Cerebellar nuclear complex (tissue), 1 donor: ENCODE data around the gene PADI6.
"Not testable (repeated sequence)": the region's sequence is repeated elsewhere in the genome, so short reads cannot be mapped to it uniquely, and the experiment has no call there.

Experiments
- DNase-seq, 2 experiments: peaks; one replicate each; lab custom pipeline; 2025; lab: John Stamatoyannopoulos, UW

PADI6 gene

DNA sequence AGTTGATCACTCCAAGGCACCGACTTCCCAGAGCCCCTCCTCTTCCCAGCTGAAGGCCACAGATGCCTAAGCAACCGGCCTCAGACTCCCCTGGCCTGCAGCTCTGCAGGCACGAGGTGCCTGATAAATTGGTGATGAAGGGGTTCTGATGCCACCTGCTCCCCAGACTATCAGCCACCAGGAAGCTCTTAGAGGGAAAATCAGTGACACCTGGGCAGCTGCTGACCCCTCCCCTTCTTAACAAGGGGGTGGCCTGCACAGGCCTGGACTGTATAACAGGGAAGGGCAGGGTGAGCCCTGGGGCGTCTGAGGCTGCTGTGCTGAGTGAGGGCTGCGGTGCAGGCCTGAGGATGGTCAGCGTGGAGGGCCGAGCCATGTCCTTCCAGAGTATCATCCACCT is at the start of gene PADI6:
PADI6 (plus strand) TSS at position 301 of the 400 bp plus-strand sequence; CDS start at position 351, 50 bp downstream.
- DNase-seq: no peak

DNA sequence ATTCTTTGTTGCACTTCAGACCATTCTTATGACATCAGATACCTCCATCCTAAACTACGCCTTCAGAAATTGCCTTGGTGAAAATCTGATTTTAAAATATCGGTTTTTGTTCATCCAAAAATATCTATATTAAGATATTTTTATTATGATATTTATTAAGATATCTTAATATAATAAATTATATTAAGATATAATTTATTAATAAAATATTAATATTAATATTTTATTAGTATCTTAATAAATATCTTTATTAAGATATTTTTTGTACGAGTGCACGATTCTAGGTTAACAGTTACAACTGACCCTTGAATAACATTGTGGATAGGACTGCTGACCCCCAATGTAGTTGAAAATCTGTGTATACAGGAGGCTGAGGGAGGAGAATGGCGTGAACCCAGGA is 43.1 kb upstream of the PADI6 start:
- DNase-seq: no peak

- no peak for DNase-seq
Measured at GRCh38 chr1:17329610-17330009, 42.4 kb upstream of the PADI6 start.

DNA sequence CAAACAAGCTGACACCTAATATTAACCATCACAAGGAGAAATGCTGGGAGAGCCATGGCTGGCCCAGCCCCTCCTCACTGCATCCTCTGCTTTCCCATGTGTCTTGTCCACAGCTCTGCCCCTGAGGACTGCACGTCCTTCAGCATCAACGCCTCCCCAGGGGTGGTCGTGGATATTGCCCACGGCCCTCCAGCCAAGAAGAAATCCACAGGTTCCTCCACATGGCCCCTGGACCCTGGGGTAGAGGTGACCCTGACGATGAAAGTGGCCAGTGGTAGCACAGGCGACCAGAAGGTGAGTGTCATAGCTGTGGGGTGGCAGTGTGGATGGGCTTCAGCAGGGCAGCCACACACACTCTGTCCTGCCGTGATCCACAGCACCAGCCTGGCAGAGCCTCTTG is 41.1 kb upstream of the PADI6 start:
- no peak for DNase-seq

DNA sequence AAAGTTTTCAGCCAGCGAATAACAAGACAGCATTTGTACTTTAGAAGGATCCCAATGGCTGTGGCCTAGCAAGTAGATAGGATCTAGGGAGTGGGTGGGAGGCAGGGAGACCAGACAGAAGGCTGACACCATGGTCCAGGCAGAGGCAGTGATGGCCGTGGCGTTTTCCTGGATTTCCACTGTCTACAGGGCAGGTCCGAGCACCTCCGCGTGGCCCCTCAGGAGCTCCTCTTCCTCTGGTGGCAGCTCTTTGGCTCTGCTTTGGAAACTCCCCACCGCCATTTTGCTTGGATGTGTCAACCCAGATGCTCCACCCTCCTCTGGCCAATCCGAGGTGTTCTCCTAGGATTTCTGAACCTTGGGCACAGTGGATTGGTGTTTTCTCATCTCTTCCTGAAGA is 38.9 kb upstream of the PADI6 start:
- DNase-seq: no peak

- no peak for DNase-seq
Measured at GRCh38 chr1:17335821-17336710, 35.9 kb upstream of the PADI6 start.

GRCh38 chr1:17338706-17339493 is 33.1 kb upstream of the PADI6 start:
- no peak for DNase-seq

- DNase-seq: no peak
Measured at GRCh38 chr1:17339521-17339920, 32.5 kb upstream of the PADI6 start.

GRCh38 chr1:17340358-17340757 is 31.6 kb upstream of the PADI6 start:
- no peak for DNase-seq

- no peak for DNase-seq
Measured at GRCh38 chr1:17342014-17342441, 30.0 kb upstream of the PADI6 start.

DNA sequence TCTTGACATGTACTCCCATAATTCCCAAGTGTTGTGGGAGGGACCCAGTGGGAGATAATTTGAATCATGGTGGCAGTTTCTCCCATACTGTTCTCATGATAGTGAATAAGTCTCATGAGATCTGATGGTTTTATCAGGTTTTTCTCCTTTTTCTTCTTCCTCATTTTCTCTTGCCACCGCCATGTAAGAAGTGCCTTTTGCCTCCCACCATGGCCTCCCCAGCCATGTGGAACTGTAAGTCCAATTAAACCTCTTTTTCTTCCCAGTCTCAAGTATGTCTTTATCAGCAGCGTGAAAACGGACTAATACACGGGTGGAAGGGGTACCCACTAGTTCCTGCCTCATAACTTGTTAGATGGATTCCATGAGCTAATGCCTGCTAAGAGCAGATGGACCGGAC is 26.5 kb upstream of the PADI6 start:
- DNase-seq: not testable (repeated sequence)

DNA sequence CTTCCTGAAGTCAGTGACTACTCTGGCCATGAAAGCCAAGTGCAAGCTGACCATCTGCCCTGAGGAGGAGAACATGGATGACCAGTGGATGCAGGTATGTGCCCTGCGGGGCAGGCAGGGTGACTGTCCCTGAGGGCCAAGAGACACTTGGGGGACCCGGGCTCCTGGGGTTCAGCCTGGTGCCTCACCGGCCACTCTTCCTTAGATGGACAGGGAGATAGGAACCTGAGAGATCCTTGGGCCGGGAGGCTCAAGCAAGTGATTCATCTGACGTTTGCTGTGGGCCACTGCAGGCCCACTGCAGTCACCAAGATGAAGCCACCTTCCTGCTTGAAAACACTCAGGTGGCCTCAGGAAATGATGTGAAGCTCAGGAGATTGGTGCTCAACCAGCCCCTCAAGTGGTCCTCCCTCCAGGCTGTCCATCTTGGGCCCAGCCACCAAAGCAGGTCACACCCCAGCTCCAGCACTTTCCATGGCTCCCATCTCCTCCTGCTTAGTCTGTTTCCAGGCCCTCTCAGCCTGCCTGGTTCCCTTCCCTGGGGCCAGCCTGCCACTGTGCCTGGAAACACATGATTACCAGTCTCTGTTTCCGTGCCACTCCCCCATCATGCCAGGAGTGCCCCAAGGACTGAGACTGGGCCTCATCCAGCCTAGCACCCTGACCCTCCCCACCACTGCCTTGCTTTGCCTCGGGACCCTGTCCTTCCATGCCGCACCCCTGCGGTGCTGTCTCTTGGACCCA is 25.8 kb upstream of the PADI6 start:
- no peak for DNase-seq

GRCh38 chr1:17347769-17348592 is 24.0 kb upstream of the PADI6 start:
- DNase-seq: no peak

GRCh38 chr1:17348593-17349234 is 23.3 kb upstream of the PADI6 start:
- no peak for DNase-seq

DNA sequence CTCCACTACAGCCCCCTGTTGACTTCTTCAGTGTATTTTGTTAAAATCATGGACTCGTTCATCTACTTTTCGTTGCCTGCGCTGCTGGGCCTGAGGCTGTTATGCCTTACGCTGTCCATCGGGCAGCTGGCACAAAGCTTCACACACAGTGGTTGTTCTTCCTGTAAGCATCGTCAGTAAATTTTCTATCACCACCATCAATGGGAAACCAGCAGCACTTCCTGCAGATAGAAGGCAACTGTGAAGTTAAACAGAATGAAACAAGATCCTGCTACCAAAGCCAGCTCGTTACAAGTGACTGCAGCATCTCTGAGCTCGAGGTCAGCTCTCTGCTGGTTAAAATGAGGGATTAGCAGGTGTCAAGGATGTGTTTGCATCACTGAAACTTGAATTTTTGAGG is 21.9 kb upstream of the PADI6 start:
- DNase-seq: no peak

GRCh38 chr1:17350928-17351446 is 21.0 kb upstream of the PADI6 start:
- DNase-seq: no peak

DNA sequence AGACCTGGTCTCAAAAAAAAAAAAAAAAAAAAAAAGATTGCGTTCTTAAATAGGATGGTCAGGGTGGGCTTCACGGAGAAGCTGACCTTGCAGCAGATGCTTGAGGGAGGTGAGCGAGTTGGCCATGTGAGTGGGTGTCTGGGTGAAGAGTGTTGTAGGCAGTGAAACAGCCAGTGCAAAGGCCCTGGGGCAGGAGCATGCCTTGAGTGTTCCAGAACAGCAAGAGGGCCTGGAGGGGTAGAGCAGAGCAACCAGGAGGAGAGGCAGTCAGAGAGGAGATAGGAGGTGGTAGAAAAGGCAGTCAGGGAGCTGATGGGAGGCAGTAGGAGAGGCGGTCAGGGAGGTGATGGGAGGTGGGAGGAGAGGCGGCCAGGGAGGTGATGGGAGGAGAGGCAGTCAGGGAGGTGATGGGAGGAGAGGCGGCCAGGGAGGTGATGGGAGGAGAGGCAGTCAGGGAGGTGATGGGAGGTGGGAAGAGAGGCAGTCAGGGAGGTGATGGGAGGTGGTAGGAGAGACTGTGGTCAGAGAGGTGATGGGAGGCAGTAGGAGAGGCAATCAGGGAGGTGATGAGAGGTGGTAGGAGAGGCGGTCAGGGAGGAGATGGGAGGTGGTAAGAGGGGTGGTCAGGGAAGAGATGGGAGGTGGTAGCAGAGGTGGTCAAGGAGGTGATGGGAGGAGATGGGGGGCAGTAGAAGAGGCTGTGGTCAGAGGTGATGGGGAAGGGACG is 20.2 kb upstream of the PADI6 start:
- DNase-seq: no peak

DNA sequence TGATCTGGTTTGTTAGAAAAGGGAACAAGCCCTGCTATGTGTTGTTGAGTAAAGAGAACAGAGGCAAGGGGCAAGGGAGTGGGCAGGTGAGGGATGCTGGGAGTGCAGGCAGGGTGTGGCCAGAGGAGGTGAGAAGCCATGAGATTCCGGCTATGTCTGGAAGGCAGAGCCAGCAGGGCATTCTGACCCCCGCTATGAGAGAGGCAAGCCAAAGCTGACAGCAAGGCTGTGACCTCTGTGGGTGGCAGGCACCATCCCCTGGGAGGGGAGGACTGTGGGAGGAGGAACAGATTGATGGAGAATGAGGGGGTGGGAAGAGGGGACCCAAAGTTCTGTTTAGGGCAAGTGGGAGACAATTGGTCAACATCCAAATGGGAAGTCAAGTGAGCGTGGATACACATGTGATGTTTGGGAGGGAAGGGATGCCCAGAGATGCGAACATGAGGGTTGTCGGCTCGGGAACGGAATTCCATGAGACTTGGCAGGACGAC is 19.5 kb upstream of the PADI6 start:
- DNase-seq: no peak

DNA sequence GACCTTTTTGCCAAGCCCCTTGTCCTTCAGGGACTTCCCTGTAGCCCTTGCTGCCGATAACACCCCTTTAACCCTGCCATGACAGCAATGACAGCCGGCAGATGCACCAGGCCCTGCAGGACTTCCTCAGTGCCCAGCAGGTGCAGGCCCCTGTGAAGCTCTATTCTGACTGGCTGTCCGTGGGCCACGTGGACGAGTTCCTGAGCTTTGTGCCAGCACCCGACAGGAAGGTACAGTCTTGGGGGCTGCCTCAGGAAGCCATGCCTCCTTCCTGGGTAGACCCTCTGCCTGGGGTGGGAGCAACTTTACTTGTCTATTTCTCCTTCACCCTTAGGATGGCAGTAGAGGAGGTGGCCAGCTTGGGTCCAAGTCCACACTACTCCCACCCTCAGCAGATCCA is 16.1 kb upstream of the PADI6 start:
- DNase-seq: no peak
